ENCODE measurements around the gene MYPN.

The MYPN gene

DNA sequence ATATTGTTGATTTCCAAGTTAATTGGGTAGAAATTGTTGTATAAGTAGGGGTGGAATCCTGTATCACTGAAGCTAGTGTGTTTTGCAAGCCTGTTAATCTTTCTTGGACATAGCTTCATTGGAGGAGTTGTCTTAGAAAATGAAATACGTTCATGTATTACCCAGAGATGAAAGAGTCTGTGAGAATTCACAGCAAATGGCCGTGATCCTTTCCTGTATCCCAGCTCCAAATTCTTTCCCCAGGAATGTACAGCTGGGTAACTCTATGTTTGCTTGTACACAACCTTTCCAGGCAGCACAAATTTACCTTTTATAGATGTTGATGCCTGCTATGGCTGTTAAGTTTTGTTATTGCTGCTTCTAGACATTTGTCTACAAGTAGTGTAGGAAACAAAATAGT lies 18.7 kb downstream of the MYPN start:
- no peak for DNase-seq
- Mint-ChIP-seq H3K27me3 (ENCODE audit: low read depth, poor library complexity) (peaks cover 3% of the 10 kb centered on the region), H3K4me3 (no peak overlapping the region), H3K9me3 (no peaks in the 10 kb centered on the region), H3K36me3 (ENCODE audit: low read depth) (no peaks in the 10 kb centered on the region), H3K27ac (no peak overlapping the region), H3K4me1 (no peaks in the 10 kb centered on the region)
- TF ChIP-seq, protein P1, sequence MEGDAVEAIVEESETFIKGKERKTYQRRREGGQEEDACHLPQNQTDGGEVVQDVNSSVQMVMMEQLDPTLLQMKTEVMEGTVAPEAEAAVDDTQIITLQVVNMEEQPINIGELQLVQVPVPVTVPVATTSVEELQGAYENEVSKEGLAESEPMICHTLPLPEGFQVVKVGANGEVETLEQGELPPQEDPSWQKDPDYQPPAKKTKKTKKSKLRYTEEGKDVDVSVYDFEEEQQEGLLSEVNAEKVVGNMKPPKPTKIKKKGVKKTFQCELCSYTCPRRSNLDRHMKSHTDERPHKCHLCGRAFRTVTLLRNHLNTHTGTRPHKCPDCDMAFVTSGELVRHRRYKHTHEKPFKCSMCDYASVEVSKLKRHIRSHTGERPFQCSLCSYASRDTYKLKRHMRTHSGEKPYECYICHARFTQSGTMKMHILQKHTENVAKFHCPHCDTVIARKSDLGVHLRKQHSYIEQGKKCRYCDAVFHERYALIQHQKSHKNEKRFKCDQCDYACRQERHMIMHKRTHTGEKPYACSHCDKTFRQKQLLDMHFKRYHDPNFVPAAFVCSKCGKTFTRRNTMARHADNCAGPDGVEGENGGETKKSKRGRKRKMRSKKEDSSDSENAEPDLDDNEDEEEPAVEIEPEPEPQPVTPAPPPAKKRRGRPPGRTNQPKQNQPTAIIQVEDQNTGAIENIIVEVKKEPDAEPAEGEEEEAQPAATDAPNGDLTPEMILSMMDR (IDR thresholded peaks at IDR 0.05), result no peak

DNA sequence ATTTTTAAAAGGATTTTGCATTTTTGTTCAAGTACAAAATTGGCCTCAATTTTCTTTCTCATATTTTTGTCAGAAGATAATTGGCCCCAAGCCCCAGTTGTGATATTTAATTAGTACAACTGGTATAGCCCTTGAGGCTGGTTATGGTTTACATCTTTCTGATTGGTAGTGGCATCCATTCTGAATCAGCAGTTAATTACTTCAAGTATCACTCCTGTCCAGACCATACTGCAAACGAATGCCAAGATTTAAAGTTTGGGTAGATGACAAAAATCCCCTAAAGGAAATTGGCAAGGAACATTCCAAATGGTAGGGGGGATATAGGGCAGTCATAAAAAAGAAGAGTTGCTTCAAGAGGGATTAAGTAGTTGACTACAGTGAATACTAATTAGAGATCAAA lies 23.1 kb downstream of the MYPN start:
- Mint-ChIP-seq H3K4me3 (no peak overlapping the region), H3K36me3 (ENCODE audit: low read depth) (no peaks in the 10 kb centered on the region), H3K4me1 (peaks cover 16% of the 10 kb centered on the region), H3K9me3 (no peaks in the 10 kb centered on the region), H3K27me3 (ENCODE audit: low read depth, poor library complexity) (peaks cover 6% of the 10 kb centered on the region), H3K27ac (no peak overlapping the region)
- TF ChIP-seq, protein P1 (IDR thresholded peaks at IDR 0.05), result no peak
- no peak for DNase-seq

DNA sequence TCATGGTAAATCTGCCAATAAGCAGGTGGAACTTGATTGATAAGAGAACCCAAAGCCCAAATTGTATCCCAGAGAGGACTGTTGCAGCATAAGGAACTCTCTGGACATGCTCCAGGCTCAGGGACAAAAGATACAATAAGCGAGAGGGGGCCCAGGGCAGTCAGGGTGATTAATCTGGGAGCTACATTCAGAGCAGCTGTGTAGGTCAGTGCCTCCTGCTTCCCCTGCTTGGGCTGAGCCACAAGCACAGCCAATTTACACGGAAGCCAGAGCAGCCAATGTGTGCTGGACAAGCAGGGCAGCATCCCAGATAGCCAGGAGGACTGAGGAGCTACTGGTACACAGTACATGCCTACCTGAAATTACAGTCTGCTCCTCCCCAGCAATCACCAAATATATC lies 24.2 kb downstream of the MYPN start:
- TF ChIP-seq, protein P1 (IDR thresholded peaks at IDR 0.05), result no peak
- DNase-seq, result no peak
- Mint-ChIP-seq H3K4me1 (peaks cover 27% of the 10 kb centered on the region), H3K36me3 (ENCODE audit: low read depth) (no peaks in the 10 kb centered on the region), H3K27me3 (ENCODE audit: low read depth, poor library complexity) (peaks cover 4% of the 10 kb centered on the region), H3K4me3 (no peak overlapping the region), H3K9me3 (no peaks in the 10 kb centered on the region), H3K27ac (no peak overlapping the region)

DNA sequence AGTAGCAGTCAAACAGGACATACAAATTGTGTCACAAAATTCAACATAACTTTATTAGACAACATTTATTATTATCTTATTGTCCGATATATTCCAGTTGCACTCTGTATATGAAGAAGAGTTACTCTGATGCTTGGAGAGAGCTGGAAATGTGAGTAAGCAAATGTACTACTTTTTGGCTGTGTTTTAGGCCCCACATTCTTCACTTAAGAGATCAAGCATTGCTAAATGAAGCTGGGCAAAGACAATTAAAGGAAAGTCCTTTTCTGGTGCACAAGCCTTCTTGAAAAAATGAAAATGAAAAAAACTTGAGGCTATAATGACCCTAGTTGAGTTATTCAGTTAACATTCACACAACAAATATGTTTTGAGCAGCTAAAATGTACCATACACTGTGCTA lies 26.1 kb downstream of the MYPN start:
- no peak for DNase-seq
- H3K4me3 Mint-ChIP-seq, result no peak overlapping the region
- TF ChIP-seq, protein P1 (IDR thresholded peaks at IDR 0.05), result no peak
- no peaks in the 10 kb centered on the region for H3K36me3 Mint-ChIP-seq (ENCODE audit: low read depth)
- H3K27me3 Mint-ChIP-seq (ENCODE audit: low read depth, poor library complexity), result peaks cover 8% of the 10 kb centered on the region
- peak overlapping the region; percentile 86 for H3K27ac Mint-ChIP-seq
- H3K9me3 Mint-ChIP-seq, result no peaks in the 10 kb centered on the region
- peaks cover 45% of the 10 kb centered on the region for H3K4me1 Mint-ChIP-seq

DNA sequence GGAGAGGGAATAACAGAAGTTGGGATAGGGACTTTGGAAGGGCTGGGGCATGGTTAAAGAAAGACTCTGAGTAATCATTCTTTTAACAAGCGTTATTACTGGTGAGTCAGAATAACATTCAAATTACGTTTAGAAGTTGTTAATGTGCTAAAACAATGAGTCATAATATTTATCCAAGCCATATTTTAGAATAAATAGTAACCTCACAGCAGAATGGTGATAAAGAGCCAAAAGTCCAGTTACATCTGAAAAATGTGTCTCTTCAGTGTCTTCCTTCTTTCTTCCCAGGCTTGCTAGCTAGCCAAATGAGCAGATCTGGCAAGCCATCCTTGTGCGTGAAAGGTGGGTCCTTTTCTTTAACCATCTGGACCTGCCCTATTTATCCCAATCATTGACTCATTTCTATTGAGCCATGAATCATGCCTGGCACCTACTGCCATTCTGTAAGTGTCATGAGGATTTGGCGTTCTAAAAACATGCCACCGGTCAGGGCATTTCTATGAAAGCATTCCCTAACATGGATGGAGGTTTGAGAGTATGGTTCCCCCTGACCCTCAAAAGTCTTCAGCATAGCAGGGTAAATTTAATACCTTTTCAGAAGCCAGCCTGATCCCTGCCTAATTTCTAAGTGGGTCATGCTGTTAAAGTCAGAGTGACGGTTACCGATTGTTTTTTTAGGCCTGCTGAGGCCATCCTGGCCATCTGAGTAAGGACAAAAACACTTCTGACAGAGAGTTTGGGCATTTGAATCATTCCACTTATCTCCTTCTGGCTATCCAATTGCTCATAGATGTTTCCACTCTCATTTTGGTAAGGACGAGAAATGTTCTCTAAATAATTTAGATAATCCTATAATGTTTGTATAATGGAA lies 26.9 kb downstream of the MYPN start:
- Mint-ChIP-seq H3K27me3 (ENCODE audit: low read depth, poor library complexity) (peaks cover 11% of the 10 kb centered on the region), H3K27ac (peak overlapping the region; percentile 72), H3K4me3 (no peak overlapping the region), H3K9me3 (no peaks in the 10 kb centered on the region), H3K4me1 (peaks cover 45% of the 10 kb centered on the region), H3K36me3 (ENCODE audit: low read depth) (no peaks in the 10 kb centered on the region)
- DNase-seq, result no peak
- TF ChIP-seq, protein P1 (IDR thresholded peaks at IDR 0.05), result no peak

DNA sequence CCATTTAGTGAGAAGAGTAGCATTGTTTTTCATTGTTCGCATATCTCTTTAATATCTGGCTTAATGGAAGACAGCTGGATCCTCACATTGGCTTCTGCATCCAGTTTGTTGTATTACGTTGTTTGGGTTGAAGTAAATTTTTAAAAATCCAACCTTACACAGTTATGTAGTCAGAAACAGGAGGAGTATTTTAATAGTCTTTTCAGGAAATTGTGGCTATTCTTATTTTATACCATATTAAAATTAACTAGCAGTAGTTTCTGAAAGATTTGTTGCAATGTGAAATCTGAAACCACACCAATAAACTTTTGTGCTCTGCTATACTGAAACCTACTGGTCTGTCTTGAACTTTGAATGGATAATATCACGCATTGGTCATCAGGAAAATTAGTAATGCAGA lies 27.9 kb downstream of the MYPN start:
- Mint-ChIP-seq H3K27ac (no peak overlapping the region), H3K4me1 (peaks cover 45% of the 10 kb centered on the region), H3K9me3 (no peaks in the 10 kb centered on the region), H3K4me3 (no peak overlapping the region), H3K36me3 (ENCODE audit: low read depth) (no peaks in the 10 kb centered on the region), H3K27me3 (ENCODE audit: low read depth, poor library complexity) (peaks cover 11% of the 10 kb centered on the region)
- no peak for DNase-seq
- TF ChIP-seq, protein P1 (IDR thresholded peaks at IDR 0.05), result no peak

All from nephron progenitor cell (in vitro differentiated cells).